ENCODE measurements around the gene MTR. TPM values are rescaled to one million over a fixed set of nuclear protein-coding genes. Genes with fewer than 3 reads are reported as not detected.
"Not testable (repeated sequence)": the region's sequence is repeated elsewhere in the genome, so short reads cannot be mapped to it uniquely, and the experiment has no call there.

MTR gene
- total RNA-seq, 1 donor from 2014 or later, result 35.8 TPM

DNA sequence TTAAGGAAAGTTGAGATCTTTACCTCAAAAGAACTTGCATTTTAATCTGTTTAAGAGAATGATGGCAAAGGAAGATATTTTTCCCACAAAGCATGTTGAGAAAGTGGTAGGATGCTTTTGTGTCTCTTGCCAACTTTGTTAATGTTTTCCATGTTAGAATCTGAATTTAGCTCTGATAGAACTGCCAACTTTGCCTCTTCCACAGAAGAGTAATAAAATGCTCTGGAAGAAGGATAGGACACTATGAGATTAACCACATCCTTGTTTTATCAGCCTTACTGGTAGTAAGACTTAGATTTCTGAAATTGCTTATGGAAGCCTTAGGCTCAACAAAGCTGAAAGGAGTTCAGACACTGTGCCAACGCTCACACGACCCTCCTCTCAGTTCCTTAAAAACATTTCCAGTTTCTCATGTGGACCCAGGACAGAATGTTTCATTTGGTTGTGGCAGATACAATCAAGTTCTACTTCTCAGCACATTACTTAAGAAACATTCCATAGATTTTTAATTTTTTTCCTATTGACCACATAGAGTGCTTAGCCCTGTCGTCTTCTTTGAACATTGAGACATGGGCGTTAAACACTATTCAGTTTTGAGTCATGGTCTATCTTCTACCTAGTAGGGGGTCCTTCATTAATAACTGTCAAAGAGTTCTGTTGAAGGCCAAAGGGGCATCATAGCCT, 59.0 kb downstream of the MTR start:
- H3K27me3 ChIP-seq (ENCODE audit: insufficient read depth, low read length), result no peaks in the 10 kb centered on the region
- H3K36me3 ChIP-seq (ENCODE audit: insufficient read depth, low read length), result peaks cover 2% of the 10 kb centered on the region
- peak overlapping the region; percentile 84 for H3K27ac Mint-ChIP-seq (ENCODE audit: unreplicated experiment)
- peak; percentile 68 for FAIRE-seq
- no peak overlapping the region for H3K4me3 ChIP-seq (ENCODE audit: insufficient read depth, low read depth, low read length)
- peaks cover 2% of the 10 kb centered on the region for H3K9me3 Mint-ChIP-seq (ENCODE audit: unreplicated experiment)
- DNase-seq (ENCODE audit: low read depth), result peak; percentile 78
- no peaks in the 10 kb centered on the region for H3K9me3 ChIP-seq (ENCODE audit: insufficient read depth, low read depth, low read length)
- H4K20me1 ChIP-seq (ENCODE audit: insufficient read depth, low read length), result no peaks in the 10 kb centered on the region
- no peaks in the 10 kb centered on the region for H3K79me2 ChIP-seq (ENCODE audit: insufficient read depth, low read length)
- H3K27me3 Mint-ChIP-seq (ENCODE audit: low read depth, unreplicated experiment), result no peaks in the 10 kb centered on the region
- peaks cover 22% of the 10 kb centered on the region for H3K4me1 Mint-ChIP-seq (ENCODE audit: low read depth, unreplicated experiment)
- peak overlapping the region; percentile 22 for H3K27ac ChIP-seq (ENCODE audit: low read depth, low read length)
- peak overlapping the region; percentile 49 for H3K4me2 ChIP-seq (ENCODE audit: low read length)
- H2AFZ ChIP-seq (ENCODE audit: low read depth, low read length), result no peak overlapping the region
- no peak overlapping the region for H3K9ac ChIP-seq (ENCODE audit: low read length)
- peaks cover 15% of the 10 kb centered on the region for H3K4me1 ChIP-seq (ENCODE audit: insufficient read depth, low read length)
- peaks cover 19% of the 10 kb centered on the region for H3K36me3 Mint-ChIP-seq (ENCODE audit: low read depth, unreplicated experiment)
- no peak for TF ChIP-seq EZH2 (IDR thresholded peaks at IDR 0.05; ENCODE audit: insufficient read depth, low read length)
- TF ChIP-seq, protein P1, sequence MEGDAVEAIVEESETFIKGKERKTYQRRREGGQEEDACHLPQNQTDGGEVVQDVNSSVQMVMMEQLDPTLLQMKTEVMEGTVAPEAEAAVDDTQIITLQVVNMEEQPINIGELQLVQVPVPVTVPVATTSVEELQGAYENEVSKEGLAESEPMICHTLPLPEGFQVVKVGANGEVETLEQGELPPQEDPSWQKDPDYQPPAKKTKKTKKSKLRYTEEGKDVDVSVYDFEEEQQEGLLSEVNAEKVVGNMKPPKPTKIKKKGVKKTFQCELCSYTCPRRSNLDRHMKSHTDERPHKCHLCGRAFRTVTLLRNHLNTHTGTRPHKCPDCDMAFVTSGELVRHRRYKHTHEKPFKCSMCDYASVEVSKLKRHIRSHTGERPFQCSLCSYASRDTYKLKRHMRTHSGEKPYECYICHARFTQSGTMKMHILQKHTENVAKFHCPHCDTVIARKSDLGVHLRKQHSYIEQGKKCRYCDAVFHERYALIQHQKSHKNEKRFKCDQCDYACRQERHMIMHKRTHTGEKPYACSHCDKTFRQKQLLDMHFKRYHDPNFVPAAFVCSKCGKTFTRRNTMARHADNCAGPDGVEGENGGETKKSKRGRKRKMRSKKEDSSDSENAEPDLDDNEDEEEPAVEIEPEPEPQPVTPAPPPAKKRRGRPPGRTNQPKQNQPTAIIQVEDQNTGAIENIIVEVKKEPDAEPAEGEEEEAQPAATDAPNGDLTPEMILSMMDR (IDR thresholded peaks at IDR 0.05; ENCODE audit: insufficient read depth, low read depth, low read length), result no peak
- no peak overlapping the region for H3K4me3 Mint-ChIP-seq (ENCODE audit: unreplicated experiment)

DNA sequence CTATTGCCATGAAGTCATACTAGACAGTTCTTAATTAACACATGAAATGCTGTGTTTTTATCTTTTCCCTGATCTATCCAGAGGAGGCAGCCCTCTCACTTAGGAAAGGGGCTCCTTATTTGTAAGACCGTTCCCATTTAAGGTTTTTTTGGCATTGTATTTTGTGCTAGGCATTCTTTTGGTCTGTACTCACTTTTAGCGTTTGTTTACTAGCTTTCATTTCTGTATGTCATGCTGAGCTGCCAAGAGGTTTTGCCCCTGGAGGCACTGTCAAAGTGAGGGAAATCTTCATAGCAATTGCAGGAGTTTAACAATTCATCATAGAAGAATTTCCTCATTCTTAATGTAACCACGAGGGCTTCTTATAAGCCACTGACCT, 59.5 kb downstream of the MTR start:
- Histone ChIP-seq H3K4me1 (ENCODE audit: insufficient read depth, low read length) (peaks cover 15% of the 10 kb centered on the region), H3K4me3 (ENCODE audit: insufficient read depth, low read depth, low read length) (no peak overlapping the region), H2AFZ (ENCODE audit: low read depth, low read length) (no peak overlapping the region), H3K4me2 (ENCODE audit: low read length) (peak overlapping the region; percentile 49), H3K9me3 (ENCODE audit: insufficient read depth, low read depth, low read length) (no peaks in the 10 kb centered on the region), H3K9ac (ENCODE audit: low read length) (no peak overlapping the region), H3K79me2 (ENCODE audit: insufficient read depth, low read length) (no peaks in the 10 kb centered on the region), H4K20me1 (ENCODE audit: insufficient read depth, low read length) (no peaks in the 10 kb centered on the region), H3K27me3 (ENCODE audit: insufficient read depth, low read length) (no peaks in the 10 kb centered on the region), H3K27ac (ENCODE audit: low read depth, low read length) (peak overlapping the region; percentile 22), H3K36me3 (ENCODE audit: insufficient read depth, low read length) (peaks cover 2% of the 10 kb centered on the region)
- Mint-ChIP-seq H3K4me3 (ENCODE audit: unreplicated experiment) (no peak overlapping the region), H3K27me3 (ENCODE audit: low read depth, unreplicated experiment) (no peaks in the 10 kb centered on the region), H3K9me3 (ENCODE audit: unreplicated experiment) (peaks cover 2% of the 10 kb centered on the region), H3K36me3 (ENCODE audit: low read depth, unreplicated experiment) (peaks cover 20% of the 10 kb centered on the region), H3K27ac (ENCODE audit: unreplicated experiment) (peak overlapping the region; percentile 84), H3K4me1 (ENCODE audit: low read depth, unreplicated experiment) (peaks cover 22% of the 10 kb centered on the region)
- TF ChIP-seq, protein P1 (IDR thresholded peaks at IDR 0.05; ENCODE audit: insufficient read depth, low read depth, low read length), result no peak
- TF ChIP-seq EZH2 (IDR thresholded peaks at IDR 0.05; ENCODE audit: insufficient read depth, low read length), result no peak
- peak; percentile 87 for FAIRE-seq
- peak; percentile 60 for DNase-seq (ENCODE audit: low read depth)

DNA sequence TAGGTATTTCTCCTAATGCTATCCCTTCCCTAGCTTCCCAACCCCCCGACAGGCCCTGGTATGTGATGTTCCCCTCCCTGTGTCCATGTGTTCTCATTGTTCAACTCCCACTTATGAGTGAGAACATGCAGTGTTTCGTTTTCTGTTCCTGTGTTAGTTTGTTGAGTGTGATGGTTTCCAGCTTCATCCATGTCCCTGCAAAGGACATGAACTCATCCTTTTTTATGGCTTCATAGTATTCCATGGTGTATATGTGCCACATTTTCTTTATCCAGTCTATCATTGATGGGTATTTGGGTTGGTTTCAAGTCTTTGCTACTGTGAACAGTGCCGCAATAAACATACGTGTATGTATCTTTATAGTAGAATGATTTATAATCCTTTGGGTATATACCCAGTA, 61.6 kb downstream of the MTR start:
- not testable (repeated sequence) for FAIRE-seq; H3K27me3 Mint-ChIP-seq (ENCODE audit: low read depth, unreplicated experiment); H2AFZ ChIP-seq (ENCODE audit: low read depth, low read length); H3K27ac ChIP-seq (ENCODE audit: low read depth, low read length); H3K4me3 ChIP-seq (ENCODE audit: insufficient read depth, low read depth, low read length); DNase-seq (ENCODE audit: low read depth); H3K79me2 ChIP-seq (ENCODE audit: insufficient read depth, low read length); H3K4me3 Mint-ChIP-seq (ENCODE audit: unreplicated experiment); H3K27ac Mint-ChIP-seq (ENCODE audit: unreplicated experiment); H3K36me3 ChIP-seq (ENCODE audit: insufficient read depth, low read length); H3K9ac ChIP-seq (ENCODE audit: low read length); H3K4me2 ChIP-seq (ENCODE audit: low read length); H3K27me3 ChIP-seq (ENCODE audit: insufficient read depth, low read length); H4K20me1 ChIP-seq (ENCODE audit: insufficient read depth, low read length); H3K9me3 Mint-ChIP-seq (ENCODE audit: unreplicated experiment); H3K9me3 ChIP-seq (ENCODE audit: insufficient read depth, low read depth, low read length)
- H3K4me1 ChIP-seq (ENCODE audit: insufficient read depth, low read length), result peaks cover 15% of the 10 kb centered on the region
- Mint-ChIP-seq H3K36me3 (ENCODE audit: low read depth, unreplicated experiment) (peaks cover 20% of the 10 kb centered on the region), H3K4me1 (ENCODE audit: low read depth, unreplicated experiment) (peaks cover 22% of the 10 kb centered on the region)
